ENCODE results near the gene RTL10.

DNA sequence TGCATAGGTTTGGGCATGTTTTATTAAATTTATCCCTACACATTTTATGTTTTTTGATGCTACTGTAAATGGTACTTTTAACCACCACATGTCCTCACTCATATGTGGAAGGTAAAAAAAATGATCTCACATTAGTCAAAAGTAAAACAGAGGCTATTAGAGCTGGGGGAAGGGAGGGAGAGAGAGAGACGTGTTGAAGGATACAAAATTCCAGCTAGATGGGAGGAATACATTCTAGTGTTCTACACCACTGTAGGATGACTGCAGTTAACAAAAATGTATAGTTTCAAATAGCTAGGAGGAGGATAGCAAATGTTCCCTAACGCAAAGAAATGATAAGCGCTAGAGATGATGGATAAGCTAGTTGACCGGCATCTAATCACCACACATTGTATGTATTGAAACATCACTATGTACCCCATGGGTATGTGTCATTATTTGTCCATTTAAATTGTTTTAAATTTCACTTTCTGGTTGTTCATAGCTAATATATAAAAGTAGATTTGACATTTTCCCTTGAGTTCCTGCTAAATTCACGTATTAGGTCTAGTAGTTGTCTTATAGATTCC, 9.9 kb upstream of the RTL10 start:
- TF ChIP-seq CTCF (IDR thresholded peaks at IDR 0.05): no peak
- TF ChIP-seq EZH2 (IDR thresholded peaks at IDR 0.05; ENCODE audit: borderline replicate concordance, insufficient read depth, low read depth, low read length, poor library complexity, severe bottlenecking): no peak

Data from B cell (primary cell).